Measurements from ENCODE around the gene CSNK2A1. TPM values are rescaled to one million over a fixed set of nuclear protein-coding genes. Genes with fewer than 3 reads are reported as not detected.
A peak's percentile ranks its signal among the peaks of the same experiment; 100 is the strongest.

CSNK2A1 gene
- total and polyA plus RNA-seq, 2 donors (not counting 3 experiments of a cell fraction or from before 2014, with no cell fraction given) = 68.4 to 142 TPM

- H3K79me2 ChIP-seq (ENCODE audit: control insufficient read depth, insufficient read depth, low read length) = no peaks in the 10 kb centered on the region
- no peaks in the 10 kb centered on the region for H3K9me3 ChIP-seq (replicated peaks; ENCODE audit: control insufficient read depth, insufficient read depth, low read length)
- H3K9ac ChIP-seq (replicated peaks; ENCODE audit: extremely low read depth, insufficient read depth, low read length) = no peak overlapping the region
- peaks cover 10 to 18% of the 10 kb centered on the region in 2 experiments for H3K36me3 ChIP-seq (ENCODE audit: control insufficient read depth in 2 of 2, extremely low read depth in 1 of 2, insufficient read depth in 2 of 2, low read length in 2 of 2)
- H3K4me3 ChIP-seq (replicated peaks in 1 of 3; ENCODE audit: insufficient read depth in 1 of 3, low read depth in 1 of 3, low read length in 3 of 3) = no peak overlapping the region
- peaks cover 5% of the 10 kb centered on the region for H4K20me1 ChIP-seq (replicated peaks; ENCODE audit: control insufficient read depth, extremely low read depth, insufficient read depth, low read length)
- H3K4me2 ChIP-seq (ENCODE audit: insufficient read depth, low read length) = peak overlapping the region; percentile 19
- peaks cover 7% of the 10 kb centered on the region for H3K4me1 ChIP-seq (ENCODE audit: control insufficient read depth, extremely low read depth, insufficient read depth, low read length)
- BruUV-seq (replicated peaks) = no TSS peak
- peak; percentile 70 for DNase-seq (ENCODE audit: low read depth, low spot score)
- peak; percentile 21 to 40 for TF ChIP-seq CTCF (IDR thresholded peaks at IDR 0.05; ENCODE audit: extremely low read depth in 1 of 2, insufficient read depth in 1 of 2, low read depth in 1 of 2, low read length in 2 of 2)
- no peak for TF ChIP-seq POLR2AphosphoS5 (IDR thresholded peaks at IDR 0.05; ENCODE audit: insufficient read depth, low read depth, low read length)
- no peak overlapping the region for H2AFZ ChIP-seq (ENCODE audit: low read depth, low read length)
- H3K27ac ChIP-seq (ENCODE audit: insufficient read depth, low read depth, low read length) = no peak overlapping the region
- no peaks in the 10 kb centered on the region for H3K9me1 ChIP-seq (replicated peaks; ENCODE audit: control insufficient read depth, extremely low read depth, insufficient read depth, low read length)
- H3K27me3 ChIP-seq (ENCODE audit: control insufficient read depth in 2 of 2, insufficient read depth in 2 of 2, low read length in 2 of 2) = no peaks in the 10 kb centered on the region
- CTCF ChIA-PET = interaction anchor here (0.6 to 2.8 kb wide), 12 partner anchors 10 to 260 kb away, joined by 3 to 29 read pairs (median 4); no protein-coding TSS in a partner anchor
- peak; percentile 85 for FAIRE-seq
- POLR2A ChIA-PET = no interaction called here
- intact Hi-C loops (cut with micrococcal nuclease) (loop anchor here (1.0 kb wide), 3 partner anchors 17 to 125 kb away; partner anchors contain the start of gene TBC1D20), dilution Hi-C loops (cut with MboI; ENCODE audit: extremely low pct_ligation_motif_present, low sequenced_read_pairs) (no loop called here)
These were observed 64.6 kb downstream of the CSNK2A1 start for GRCh38 chr20:478949-479429.

- ChIA-PET CTCF (interaction anchor here (0.6 to 2.8 kb wide), 9 partner anchors 47 to 251 kb away, joined by 3 to 29 read pairs (median 5); no protein-coding TSS in a partner anchor), POLR2A (no interaction called here)
- Histone ChIP-seq H3K4me1 (ENCODE audit: control insufficient read depth, extremely low read depth, insufficient read depth, low read length) (peaks cover 7% of the 10 kb centered on the region), H3K36me3 (ENCODE audit: control insufficient read depth in 2 of 2, extremely low read depth in 1 of 2, insufficient read depth in 2 of 2, low read length in 2 of 2) (peaks cover 9 to 16% of the 10 kb centered on the region in 2 experiments), H3K9ac (replicated peaks; ENCODE audit: extremely low read depth, insufficient read depth, low read length) (no peak overlapping the region), H2AFZ (ENCODE audit: low read depth, low read length) (no peak overlapping the region), H3K9me3 (replicated peaks; ENCODE audit: control insufficient read depth, insufficient read depth, low read length) (no peaks in the 10 kb centered on the region), H3K4me2 (ENCODE audit: insufficient read depth, low read length) (no peak overlapping the region), H3K27me3 (ENCODE audit: control insufficient read depth in 2 of 2, insufficient read depth in 2 of 2, low read length in 2 of 2) (no peaks in the 10 kb centered on the region), H3K27ac (ENCODE audit: insufficient read depth, low read depth, low read length) (no peak overlapping the region), H3K9me1 (replicated peaks; ENCODE audit: control insufficient read depth, extremely low read depth, insufficient read depth, low read length) (no peaks in the 10 kb centered on the region), H3K4me3 (replicated peaks in 1 of 3; ENCODE audit: insufficient read depth in 1 of 3, low read depth in 1 of 3, low read length in 3 of 3) (no peak overlapping the region), H4K20me1 (replicated peaks; ENCODE audit: control insufficient read depth, extremely low read depth, insufficient read depth, low read length) (peaks cover 5% of the 10 kb centered on the region), H3K79me2 (ENCODE audit: control insufficient read depth, insufficient read depth, low read length) (no peaks in the 10 kb centered on the region)
- intact Hi-C loops (cut with micrococcal nuclease) (no loop called here), dilution Hi-C loops (cut with MboI; ENCODE audit: extremely low pct_ligation_motif_present, low sequenced_read_pairs) (no loop called here)
- TF ChIP-seq POLR2A (IDR thresholded peaks at IDR 0.05; ENCODE audit: low read depth, low read length) (no peak), GATA2 (IDR thresholded peaks at IDR 0.05; ENCODE audit: insufficient read depth, insufficient read length, low read depth, low read length) (no peak), CTCF (IDR thresholded peaks at IDR 0.05; ENCODE audit: extremely low read depth in 1 of 2, insufficient read depth in 1 of 2, low read depth in 1 of 2, low read length in 2 of 2) (no peak), MAX (IDR thresholded peaks at IDR 0.05; ENCODE audit: insufficient read depth, insufficient read length) (no peak), MYC (IDR thresholded peaks at IDR 0.05; ENCODE audit: low read depth, low read length) (no peak), EZH2 (IDR thresholded peaks at IDR 0.05; ENCODE audit: borderline replicate concordance, low read depth, low read length, severe bottlenecking) (no peak), JUN (IDR thresholded peaks at IDR 0.05; ENCODE audit: borderline replicate concordance, insufficient read depth, insufficient read length, low read depth) (no peak), POLR2AphosphoS5 (IDR thresholded peaks at IDR 0.05; ENCODE audit: insufficient read depth, low read depth, low read length) (no peak), FOS (IDR thresholded peaks at IDR 0.05; ENCODE audit: borderline replicate concordance, insufficient read depth, low read length) (no peak)
- no TSS peak for BruUV-seq (replicated peaks)
- FAIRE-seq = no peak
- DNase-seq (ENCODE audit: low read depth, low spot score) = no peak
These were observed 65.3 kb downstream of the CSNK2A1 start for GRCh38 chr20:478010-478948.

Measured in endothelial cell of umbilical vein (primary cell).